ENCODE measurements around the gene TTK. TPM values are rescaled to one million over a fixed set of nuclear protein-coding genes. Genes with fewer than 3 reads are reported as not detected.

TTK gene
- total RNA-seq (2022): 29.6 and 36.2 TPM in 2 replicates
- percentile 88 among the genes with signal in this experiment for Bru-seq, nascent RNA
- BruChase-seq, experiment 1, labeled RNA remaining after a 6-hour chase: percentile 79 among the genes with signal in this experiment
- BruChase-seq, experiment 2, labeled RNA remaining after a 2-hour chase: percentile 85 among the genes with signal in this experiment
- long read RNA-seq, transcript TTK-202 (22 exons, 3,010 nt): major isoform, 12 of 16 reads
- long read RNA-seq, partial matches to known transcripts: 1 of 16 reads
- long read RNA-seq, other reads (novel, unspliced or antisense): 1 of 16 reads

DNA sequence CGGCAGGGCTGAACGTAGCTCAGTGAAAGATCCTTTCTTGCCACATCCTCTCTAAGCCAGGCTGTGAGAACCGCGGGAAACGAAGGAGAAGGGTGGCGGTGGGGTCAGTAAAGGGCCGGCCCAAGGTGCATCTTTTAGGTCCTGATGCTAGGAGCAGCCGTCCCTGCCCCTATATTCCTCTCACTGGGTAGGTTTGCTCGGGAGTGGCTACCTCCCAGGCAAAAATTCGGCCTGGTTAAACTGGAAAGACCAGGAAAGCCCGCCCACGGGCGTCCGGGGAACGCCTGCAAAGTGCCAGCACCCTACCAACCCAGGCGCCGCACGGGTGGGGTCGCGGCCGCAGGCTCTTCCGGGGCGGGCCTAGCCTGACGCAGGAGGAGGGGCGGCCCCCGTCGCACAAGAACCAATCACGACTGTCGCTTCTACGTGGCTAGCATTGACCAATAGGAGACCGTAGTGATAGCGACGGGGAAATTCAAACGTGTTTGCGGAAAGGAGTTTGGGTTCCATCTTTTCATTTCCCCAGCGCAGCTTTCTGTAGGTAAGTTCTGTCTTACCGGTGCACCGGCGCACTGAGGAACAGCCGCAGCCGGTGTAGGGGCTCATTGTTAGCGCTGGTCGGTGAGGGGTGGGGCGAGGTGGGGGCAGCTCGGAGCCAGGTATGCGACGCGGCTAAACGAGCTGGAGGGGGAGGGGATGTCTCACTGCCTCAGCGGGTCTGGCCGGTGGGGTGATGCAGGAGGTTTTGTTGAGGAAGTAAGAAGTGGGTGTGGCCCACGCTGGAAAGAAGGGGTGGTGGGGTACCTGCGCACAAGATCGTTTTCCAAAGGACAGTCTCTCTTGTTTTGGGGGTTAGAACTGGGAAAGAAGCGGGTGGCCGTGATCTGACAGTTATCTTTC is at the start of gene TTK:
Gene TTK, plus strand, starts transcription at position 477 of the 900 bp plus-strand sequence. CDS start 1,195 bp downstream, outside the sequence.
- BruUV-seq (replicated peaks): no TSS peak
- Mint-ChIP-seq H3K4me3 (ENCODE audit: low read depth, unreplicated experiment) (peak within 1 kb of the TSS; percentile 80), H3K27ac (ENCODE audit: unreplicated experiment) (peak within 1 kb of the TSS; percentile 46), H3K9me3 (ENCODE audit: low read depth, unreplicated experiment) (no peaks in the 10 kb centered on the region), H3K36me3 (ENCODE audit: insufficient read depth, unreplicated experiment) (peaks cover 28% of the 10 kb centered on the region), H3K4me1 (ENCODE audit: low read depth, unreplicated experiment) (peaks cover 21% of the 10 kb centered on the region), H3K27me3 (ENCODE audit: unreplicated experiment) (no peaks in the 10 kb centered on the region)
- CTCF ChIA-PET: interaction anchor here (0.9 to 2.0 kb wide), 2 partner anchors 55 to 58 kb away, joined by 3 to 7 read pairs; no protein-coding TSS in a partner anchor
- TF ChIP-seq, protein P1, sequence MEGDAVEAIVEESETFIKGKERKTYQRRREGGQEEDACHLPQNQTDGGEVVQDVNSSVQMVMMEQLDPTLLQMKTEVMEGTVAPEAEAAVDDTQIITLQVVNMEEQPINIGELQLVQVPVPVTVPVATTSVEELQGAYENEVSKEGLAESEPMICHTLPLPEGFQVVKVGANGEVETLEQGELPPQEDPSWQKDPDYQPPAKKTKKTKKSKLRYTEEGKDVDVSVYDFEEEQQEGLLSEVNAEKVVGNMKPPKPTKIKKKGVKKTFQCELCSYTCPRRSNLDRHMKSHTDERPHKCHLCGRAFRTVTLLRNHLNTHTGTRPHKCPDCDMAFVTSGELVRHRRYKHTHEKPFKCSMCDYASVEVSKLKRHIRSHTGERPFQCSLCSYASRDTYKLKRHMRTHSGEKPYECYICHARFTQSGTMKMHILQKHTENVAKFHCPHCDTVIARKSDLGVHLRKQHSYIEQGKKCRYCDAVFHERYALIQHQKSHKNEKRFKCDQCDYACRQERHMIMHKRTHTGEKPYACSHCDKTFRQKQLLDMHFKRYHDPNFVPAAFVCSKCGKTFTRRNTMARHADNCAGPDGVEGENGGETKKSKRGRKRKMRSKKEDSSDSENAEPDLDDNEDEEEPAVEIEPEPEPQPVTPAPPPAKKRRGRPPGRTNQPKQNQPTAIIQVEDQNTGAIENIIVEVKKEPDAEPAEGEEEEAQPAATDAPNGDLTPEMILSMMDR (IDR thresholded peaks at IDR 0.05; ENCODE audit: unreplicated experiment): no peak
- intact Hi-C loops (cut with micrococcal nuclease; ENCODE audit: unreplicated experiment): loop anchor here (5.0 kb wide), 1 partner anchor 57 kb away; the partner anchor contains the start of gene ELOVL4
- peak; percentile 93 for DNase-seq

DNA sequence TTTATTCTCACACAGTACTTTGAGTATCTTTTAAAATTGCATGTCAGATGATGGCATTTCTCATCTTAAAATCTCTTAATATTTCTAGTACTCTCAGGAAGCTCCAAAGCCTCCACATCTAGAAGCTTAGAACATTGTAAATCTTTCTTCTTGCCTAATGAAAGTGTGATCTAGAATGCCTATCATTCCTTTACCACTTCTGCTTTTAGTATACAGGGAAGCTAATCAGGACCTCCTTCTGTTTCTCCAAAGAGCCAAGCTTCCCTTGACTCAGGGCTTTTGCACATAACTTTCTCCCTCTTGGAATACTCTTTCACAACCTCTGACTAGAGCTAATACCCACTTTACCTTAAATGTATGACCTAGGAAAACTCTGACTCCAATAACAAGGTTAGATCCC is 49.6 kb upstream of the TTK start:
- CTCF ChIA-PET: no interaction called here
- H3K27ac Mint-ChIP-seq (ENCODE audit: unreplicated experiment): no peak overlapping the region
- no peaks in the 10 kb centered on the region for H3K36me3 Mint-ChIP-seq (ENCODE audit: insufficient read depth, unreplicated experiment)
- BruUV-seq (replicated peaks): no TSS peak
- no peak for DNase-seq
- no peak overlapping the region for H3K4me3 Mint-ChIP-seq (ENCODE audit: low read depth, unreplicated experiment)
- no peaks in the 10 kb centered on the region for H3K27me3 Mint-ChIP-seq (ENCODE audit: unreplicated experiment)
- intact Hi-C loops (cut with micrococcal nuclease; ENCODE audit: unreplicated experiment): no loop called here
- H3K4me1 Mint-ChIP-seq (ENCODE audit: low read depth, unreplicated experiment): no peaks in the 10 kb centered on the region
- TF ChIP-seq, protein P1 (IDR thresholded peaks at IDR 0.05; ENCODE audit: unreplicated experiment): no peak
- no peaks in the 10 kb centered on the region for H3K9me3 Mint-ChIP-seq (ENCODE audit: low read depth, unreplicated experiment)

DNA sequence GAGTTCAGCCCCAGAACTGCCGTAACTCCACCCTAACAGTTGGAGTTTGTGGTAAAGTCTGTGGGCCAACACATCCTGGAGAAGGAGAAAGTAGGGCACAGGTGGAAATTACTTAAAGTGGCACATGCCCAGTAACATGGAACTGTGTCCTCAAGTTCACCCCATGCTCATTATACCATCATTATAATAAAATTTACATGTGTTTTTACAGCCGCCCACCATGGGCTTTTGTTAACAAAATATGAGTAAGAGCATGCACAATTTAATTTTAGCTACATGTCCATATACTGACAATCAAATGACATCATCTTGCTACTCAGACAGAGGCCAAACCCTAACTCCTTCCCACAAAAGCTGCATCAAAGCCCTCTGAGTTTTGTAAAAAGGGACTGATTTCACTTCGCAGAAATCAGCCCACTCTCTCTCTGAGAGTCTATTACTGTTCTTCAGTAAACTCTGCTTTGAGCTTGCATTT is 39.8 kb upstream of the TTK start:
- CTCF ChIA-PET: interaction anchor here (0.6 kb wide), 1 partner anchor 20 kb away, joined by 10 read pairs; no protein-coding TSS in a partner anchor

DNA sequence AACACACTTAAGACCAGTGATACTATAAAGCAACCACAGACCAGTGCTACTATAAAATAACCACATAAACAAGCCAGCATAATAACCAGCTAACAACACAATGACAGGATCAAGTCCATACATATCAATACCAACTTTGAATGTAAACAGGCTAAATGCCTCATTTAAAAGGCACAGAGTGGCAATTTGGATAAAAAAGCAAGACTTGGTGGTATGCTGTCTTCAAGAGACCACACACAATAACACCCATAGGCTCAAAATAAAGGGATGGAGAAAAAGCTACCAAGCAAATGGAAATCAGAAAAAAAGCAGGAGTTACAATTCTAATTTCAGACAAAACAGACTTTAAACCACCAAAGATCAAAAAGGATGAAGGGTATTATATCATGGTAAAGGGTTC is 37.3 kb upstream of the TTK start:
- Mint-ChIP-seq H3K4me3 (ENCODE audit: low read depth, unreplicated experiment) (no peak overlapping the region), H3K27ac (ENCODE audit: unreplicated experiment) (no peak overlapping the region), H3K27me3 (ENCODE audit: unreplicated experiment) (no peaks in the 10 kb centered on the region), H3K9me3 (ENCODE audit: low read depth, unreplicated experiment) (peaks cover 2% of the 10 kb centered on the region), H3K36me3 (ENCODE audit: insufficient read depth, unreplicated experiment) (no peaks in the 10 kb centered on the region), H3K4me1 (ENCODE audit: low read depth, unreplicated experiment) (no peaks in the 10 kb centered on the region)
- CTCF ChIA-PET: no interaction called here
- DNase-seq: no peak
- no TSS peak for BruUV-seq (replicated peaks)
- TF ChIP-seq, protein P1 (IDR thresholded peaks at IDR 0.05; ENCODE audit: unreplicated experiment): no peak
- intact Hi-C loops (cut with micrococcal nuclease; ENCODE audit: unreplicated experiment): no loop called here

More for the DNA sequence above, 39.8 kb upstream of the TTK start:
- H3K36me3 Mint-ChIP-seq (ENCODE audit: insufficient read depth, unreplicated experiment): no peaks in the 10 kb centered on the region
- H3K4me3 Mint-ChIP-seq (ENCODE audit: low read depth, unreplicated experiment): no peak overlapping the region
- TF ChIP-seq, protein P1 (IDR thresholded peaks at IDR 0.05; ENCODE audit: unreplicated experiment): no peak
- intact Hi-C loops (cut with micrococcal nuclease; ENCODE audit: unreplicated experiment): no loop called here
- peaks cover 2% of the 10 kb centered on the region for H3K9me3 Mint-ChIP-seq (ENCODE audit: low read depth, unreplicated experiment)
- H3K27me3 Mint-ChIP-seq (ENCODE audit: unreplicated experiment): no peaks in the 10 kb centered on the region
- no peak overlapping the region for H3K27ac Mint-ChIP-seq (ENCODE audit: unreplicated experiment)
- no TSS peak for BruUV-seq (replicated peaks)
- no peaks in the 10 kb centered on the region for H3K4me1 Mint-ChIP-seq (ENCODE audit: low read depth, unreplicated experiment)
- no peak for DNase-seq
